ENCODE measurements around the gene TMPO.

DNA sequence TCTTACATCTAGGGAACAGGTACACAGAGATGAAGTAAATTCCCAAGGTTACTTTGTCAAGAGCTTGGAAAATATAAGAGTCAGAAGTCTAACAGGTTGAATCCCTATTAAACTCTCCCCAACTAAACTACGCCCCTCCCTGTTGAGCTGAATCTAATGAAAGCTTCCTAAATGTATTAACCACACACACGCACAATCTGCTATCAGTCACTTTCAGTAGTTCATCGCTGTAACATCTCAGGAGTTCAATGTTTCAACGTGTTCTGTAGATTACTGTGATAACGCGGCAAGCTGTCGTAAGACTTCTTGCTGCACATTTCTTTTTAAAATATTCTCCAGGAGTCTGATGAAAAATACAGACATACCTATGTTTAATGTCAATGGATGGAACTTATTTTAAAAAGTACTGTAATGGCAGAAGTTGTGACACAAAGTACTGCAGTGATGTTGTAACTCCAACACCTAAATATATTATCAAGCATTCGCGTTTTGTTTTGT, 77.5 kb downstream of the TMPO start:
- TF ChIP-seq, protein P1, sequence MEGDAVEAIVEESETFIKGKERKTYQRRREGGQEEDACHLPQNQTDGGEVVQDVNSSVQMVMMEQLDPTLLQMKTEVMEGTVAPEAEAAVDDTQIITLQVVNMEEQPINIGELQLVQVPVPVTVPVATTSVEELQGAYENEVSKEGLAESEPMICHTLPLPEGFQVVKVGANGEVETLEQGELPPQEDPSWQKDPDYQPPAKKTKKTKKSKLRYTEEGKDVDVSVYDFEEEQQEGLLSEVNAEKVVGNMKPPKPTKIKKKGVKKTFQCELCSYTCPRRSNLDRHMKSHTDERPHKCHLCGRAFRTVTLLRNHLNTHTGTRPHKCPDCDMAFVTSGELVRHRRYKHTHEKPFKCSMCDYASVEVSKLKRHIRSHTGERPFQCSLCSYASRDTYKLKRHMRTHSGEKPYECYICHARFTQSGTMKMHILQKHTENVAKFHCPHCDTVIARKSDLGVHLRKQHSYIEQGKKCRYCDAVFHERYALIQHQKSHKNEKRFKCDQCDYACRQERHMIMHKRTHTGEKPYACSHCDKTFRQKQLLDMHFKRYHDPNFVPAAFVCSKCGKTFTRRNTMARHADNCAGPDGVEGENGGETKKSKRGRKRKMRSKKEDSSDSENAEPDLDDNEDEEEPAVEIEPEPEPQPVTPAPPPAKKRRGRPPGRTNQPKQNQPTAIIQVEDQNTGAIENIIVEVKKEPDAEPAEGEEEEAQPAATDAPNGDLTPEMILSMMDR (conservative IDR thresholded peaks at IDR 0.05; ENCODE audit: low read depth, low read length): no peak
- TF ChIP-seq POLR2A (IDR thresholded peaks at IDR 0.05; ENCODE audit: low read depth, low read length): no peak
- TF ChIP-seq, protein P2, sequence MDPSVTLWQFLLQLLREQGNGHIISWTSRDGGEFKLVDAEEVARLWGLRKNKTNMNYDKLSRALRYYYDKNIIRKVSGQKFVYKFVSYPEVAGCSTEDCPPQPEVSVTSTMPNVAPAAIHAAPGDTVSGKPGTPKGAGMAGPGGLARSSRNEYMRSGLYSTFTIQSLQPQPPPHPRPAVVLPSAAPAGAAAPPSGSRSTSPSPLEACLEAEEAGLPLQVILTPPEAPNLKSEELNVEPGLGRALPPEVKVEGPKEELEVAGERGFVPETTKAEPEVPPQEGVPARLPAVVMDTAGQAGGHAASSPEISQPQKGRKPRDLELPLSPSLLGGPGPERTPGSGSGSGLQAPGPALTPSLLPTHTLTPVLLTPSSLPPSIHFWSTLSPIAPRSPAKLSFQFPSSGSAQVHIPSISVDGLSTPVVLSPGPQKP (IDR thresholded peaks at IDR 0.05; ENCODE audit: borderline replicate concordance, low read depth, low read length): no peak
- no peak for TF ChIP-seq FOS (IDR thresholded peaks at IDR 0.05; ENCODE audit: low read depth, low read length)
- TF ChIP-seq MXI1 (IDR thresholded peaks at IDR 0.05; ENCODE audit: borderline replicate concordance, low read depth, low read length): no peak
- no peak for TF ChIP-seq CHD1 (IDR thresholded peaks at IDR 0.05; ENCODE audit: low read depth, low read length)
- no peak for TF ChIP-seq RAD21 (IDR thresholded peaks at IDR 0.05; ENCODE audit: low read length)
